GM12864 (cell line): ENCODE data around the gene LGALS7B.
"Not testable (repeated sequence)": the region's sequence is repeated elsewhere in the genome, so short reads cannot be mapped to it uniquely, and the experiment has no call there.

Source experiments
- DNase-seq: peaks from one replicate; pipeline ENCODE4 v3.0.0-alpha.2; 2011; ENCODE audit warnings: low read depth
- H3K4me3 ChIP-seq: 2 replicates; pipeline ENCODE4 v1.5.1; 2011; ENCODE audit warnings: mild to moderate bottlenecking, low read depth, low read length, control low read depth
- CTCF ChIP-seq: IDR thresholded peaks from 2 replicates; pipeline ENCODE4 v1.5.1; 2011; ENCODE audit warnings: low read depth, mild to moderate bottlenecking, moderate library complexity, low read length, control low read depth, inconsistent platforms; ENCODE audit errors: missing control alignments

LGALS7B gene

GRCh38 chr19:38796154-38796553, 7.2 kb downstream of the LGALS7B start:
- no peak for DNase-seq
- H3K4me3 ChIP-seq = no peak overlapping the region
- TF ChIP-seq CTCF = no peak

GRCh38 chr19:38797781-38798180, 8.8 kb downstream of the LGALS7B start:
- not testable (repeated sequence) for DNase-seq, H3K4me3 ChIP-seq

- no peak for DNase-seq
- no peak for TF ChIP-seq CTCF
- no peak overlapping the region for H3K4me3 ChIP-seq
Observed at GRCh38 chr19:38799104-38799503, 10.1 kb downstream of the LGALS7B start.

GRCh38 chr19:38800577-38801347, 11.8 kb downstream of the LGALS7B start:
- TF ChIP-seq CTCF = no peak
- no peak overlapping the region for H3K4me3 ChIP-seq
- no peak for DNase-seq

GRCh38 chr19:38801359-38802095, 12.5 kb downstream of the LGALS7B start:
- DNase-seq = no peak
- TF ChIP-seq CTCF = no peak
- H3K4me3 ChIP-seq = no peak overlapping the region

- DNase-seq = no peak
- no peak for TF ChIP-seq CTCF
- no peak overlapping the region for H3K4me3 ChIP-seq
Observed at GRCh38 chr19:38803543-38803942, 14.5 kb downstream of the LGALS7B start.

GRCh38 chr19:38805180-38805579, 16.2 kb downstream of the LGALS7B start:
- no peak overlapping the region for H3K4me3 ChIP-seq
- DNase-seq = no peak
- no peak for TF ChIP-seq CTCF
